Measurements from ENCODE around the gene DNM2.
"Not testable (repeated sequence)": the region's sequence is repeated elsewhere in the genome, so short reads cannot be mapped to it uniquely, and the experiment has no call there.

Gene DNM2

GRCh38 chr19:10835089-10835753 is 117.3 kb downstream of the DNM2 start:
- Mint-ChIP-seq H3K27ac (peak overlapping the region; percentile 100), H3K4me1 (peaks cover 16% of the 10 kb centered on the region), H3K36me3 (peaks cover 4% of the 10 kb centered on the region), H3K27me3 (no peaks in the 10 kb centered on the region), H3K9me3 (no peaks in the 10 kb centered on the region), H3K4me3 (peak overlapping the region; percentile 95)

- peaks cover 4% of the 10 kb centered on the region for H3K36me3 Mint-ChIP-seq
- H3K27ac Mint-ChIP-seq, result peak within 1 kb of the TSS; percentile 100
- H3K9me3 Mint-ChIP-seq, result no peaks in the 10 kb centered on the region
- H3K4me3 Mint-ChIP-seq, result peak within 1 kb of the TSS; percentile 95
- H3K27me3 Mint-ChIP-seq, result no peaks in the 10 kb centered on the region
- peaks cover 16% of the 10 kb centered on the region for H3K4me1 Mint-ChIP-seq
These were observed 118.0 kb downstream of the DNM2 start, which contains the start of gene TMED1 for GRCh38 chr19:10835754-10836478. TMED1 (minus strand) TSS chr19:10836212; CDS start chr19:10836191, 21 bp downstream.

- Mint-ChIP-seq H3K36me3 (peaks cover 4% of the 10 kb centered on the region), H3K27me3 (no peaks in the 10 kb centered on the region), H3K4me3 (peak overlapping the region; percentile 95), H3K27ac (peak overlapping the region; percentile 100), H3K9me3 (no peaks in the 10 kb centered on the region), H3K4me1 (peaks cover 16% of the 10 kb centered on the region)
These were observed 118.8 kb downstream of the DNM2 start for GRCh38 chr19:10836479-10837330.

- Mint-ChIP-seq H3K4me1 (peaks cover 16% of the 10 kb centered on the region), H3K4me3 (peak overlapping the region; percentile 19)
- H3K27ac Mint-ChIP-seq, H3K9me3 Mint-ChIP-seq, H3K27me3 Mint-ChIP-seq, H3K36me3 Mint-ChIP-seq: not testable (repeated sequence)
These were observed 119.8 kb downstream of the DNM2 start for GRCh38 chr19:10837649-10838048.

- H3K9me3 Mint-ChIP-seq, result no peaks in the 10 kb centered on the region
- peaks cover 4% of the 10 kb centered on the region for H3K36me3 Mint-ChIP-seq
- H3K27ac Mint-ChIP-seq, result no peak overlapping the region
- H3K4me3 Mint-ChIP-seq, result no peak overlapping the region
- peaks cover 16% of the 10 kb centered on the region for H3K4me1 Mint-ChIP-seq
- H3K27me3 Mint-ChIP-seq, result no peaks in the 10 kb centered on the region
These were observed 120.5 kb downstream of the DNM2 start for GRCh38 chr19:10838377-10838776.

- no peaks in the 10 kb centered on the region for H3K27me3 Mint-ChIP-seq
- H3K9me3 Mint-ChIP-seq, result no peaks in the 10 kb centered on the region
- H3K4me3 Mint-ChIP-seq, result no peak overlapping the region
- H3K36me3 Mint-ChIP-seq, result peaks cover 4% of the 10 kb centered on the region
- H3K27ac Mint-ChIP-seq, result no peak overlapping the region
- H3K4me1 Mint-ChIP-seq, result peaks cover 16% of the 10 kb centered on the region
These were observed 121.5 kb downstream of the DNM2 start for GRCh38 chr19:10839114-10840050.

- Mint-ChIP-seq H3K9me3 (no peaks in the 10 kb centered on the region), H3K27me3 (no peaks in the 10 kb centered on the region), H3K4me3 (no peak overlapping the region), H3K36me3 (peaks cover 6% of the 10 kb centered on the region), H3K27ac (no peak overlapping the region), H3K4me1 (no peaks in the 10 kb centered on the region)
These were observed 124.9 kb downstream of the DNM2 start for GRCh38 chr19:10842788-10843187.

- Mint-ChIP-seq H3K4me3 (no peak overlapping the region), H3K4me1 (peaks cover 5% of the 10 kb centered on the region), H3K9me3 (no peaks in the 10 kb centered on the region), H3K27ac (no peak overlapping the region), H3K36me3 (peaks cover 5% of the 10 kb centered on the region), H3K27me3 (no peaks in the 10 kb centered on the region)
These were observed 128.8 kb downstream of the DNM2 start for GRCh38 chr19:10846500-10847202.

GRCh38 chr19:10848230-10848856 is 130.5 kb downstream of the DNM2 start, which contains the start of gene C19orf38:
C19orf38 (plus strand) TSS chr19:10848415; CDS start chr19:10848509, 94 bp downstream.
- peaks cover 5% of the 10 kb centered on the region for H3K36me3 Mint-ChIP-seq
- H3K27ac Mint-ChIP-seq, result no peak within 1 kb of the TSS
- H3K4me3 Mint-ChIP-seq, result peak within 1 kb of the TSS; percentile 15
- H3K27me3 Mint-ChIP-seq, result no peaks in the 10 kb centered on the region
- H3K9me3 Mint-ChIP-seq, result no peaks in the 10 kb centered on the region
- peaks cover 5% of the 10 kb centered on the region for H3K4me1 Mint-ChIP-seq

GRCh38 chr19:10850631-10851030 is 132.8 kb downstream of the DNM2 start:
- Mint-ChIP-seq H3K9me3 (no peaks in the 10 kb centered on the region), H3K27me3 (no peaks in the 10 kb centered on the region), H3K36me3 (peaks cover 5% of the 10 kb centered on the region), H3K4me3 (no peak overlapping the region), H3K4me1 (peaks cover 5% of the 10 kb centered on the region), H3K27ac (no peak overlapping the region)

- H3K9me3 Mint-ChIP-seq, result no peaks in the 10 kb centered on the region
- no peaks in the 10 kb centered on the region for H3K36me3 Mint-ChIP-seq
- H3K27ac Mint-ChIP-seq, result no peak overlapping the region
These were observed 134.4 kb downstream of the DNM2 start for GRCh38 chr19:10852098-10852800.

GRCh38 chr19:10852941-10853340 is 135.1 kb downstream of the DNM2 start:
- Mint-ChIP-seq H3K36me3 (no peaks in the 10 kb centered on the region), H3K27ac (no peak overlapping the region), H3K9me3 (no peaks in the 10 kb centered on the region), H3K4me3 (no peak overlapping the region), H3K27me3 (no peaks in the 10 kb centered on the region), H3K4me1 (peaks cover 5% of the 10 kb centered on the region)

More at GRCh38 chr19:10852098-10852800, 134.4 kb downstream of the DNM2 start:
- no peak overlapping the region for H3K4me3 Mint-ChIP-seq
- H3K4me1 Mint-ChIP-seq, result peaks cover 5% of the 10 kb centered on the region
- H3K27me3 Mint-ChIP-seq, result no peaks in the 10 kb centered on the region

GRCh38 chr19:10854350-10855089 is 136.6 kb downstream of the DNM2 start:
- Mint-ChIP-seq H3K4me1 (no peaks in the 10 kb centered on the region), H3K36me3 (no peaks in the 10 kb centered on the region), H3K9me3 (no peaks in the 10 kb centered on the region), H3K4me3 (no peak overlapping the region), H3K27me3 (no peaks in the 10 kb centered on the region), H3K27ac (no peak overlapping the region)

All from activated naive CD4-positive, alpha-beta T cell treated with anti-CD3 and anti-CD28 coated beads, Interleukin-2, amount 50 U/mL, for 24 hours (primary cell).